K562 (cell line): ENCODE measurements around the gene CSNK1D. TPM values are rescaled to one million over a fixed set of nuclear protein-coding genes. Genes with fewer than 3 reads are reported as not detected.

Experiments used
- ATAC-seq: fragments of 200-7000 bp; cut with Tn5 transposase; 3 replicates; pipeline ENCODE4 v1.9.1; 2020; ENCODE audit warnings: moderate library complexity
- BruUV-seq: library from RNA; stranded (reverse); fragments of 400-500 nt; replicated peaks from 2 replicates; lab custom pipeline; 2021; lab: Mats Ljungman, UMichigan
- CTCF ChIA-PET: fragments of 300-600 bp; formaldehyde crosslinking; extraction: SDS; loops from one replicate; lab custom pipeline; 2021; ENCODE audit warnings: low intra/inter-chr PET ratio; lab: Yijun Ruan, JAX
- POLR2A ChIA-PET: fragments of 300-600, 350-650 bp; sonication (Branson Sonifier 250); formaldehyde crosslinking; extraction: SDS; loops from one replicate; lab custom pipeline; 2021; ENCODE audit warnings: antibody characterized with exemption, inconsistent platforms; lab: Yijun Ruan, JAX
- DNase-seq, 4 experiments: peaks; one replicate each; pipeline versions ENCODE4 v3.0.0 to v3.0.0-alpha.2; 2011 to 2018; ENCODE audit warnings: low spot score in 3 of 4, mixed read lengths in 3 of 4; ENCODE audit errors: extremely low read depth in 1 of 4
- FAIRE-seq: peaks from 2 replicates; lab custom pipeline; 2011; peaks lifted over from hg19 to GRCh38; lab: Jason Lieb, UNC
- H2AFZ ChIP-seq: 2 replicates; pipeline ENCODE4 v1.6.0; 2011; ENCODE audit warnings: low read depth, low read length, control low read depth, inconsistent platforms
- H3K27ac ChIP-seq: fragments of 200-600 bp; 3 replicates; pipeline ENCODE4 v1.8.0; 2011; ENCODE audit warnings: low read depth, mild to moderate bottlenecking, control low read depth, inconsistent platforms, low read length, moderate library complexity, mixed read lengths; ENCODE audit errors: extremely low read depth
- H3K27me3 ChIP-seq, 2 experiments: fragments of 300-600 bp in 1 of 2; 2 replicates in 1 of 2; 3 replicates in 1 of 2; pipeline versions ENCODE4 v1.6.0 to v1.8.0; 2011; ENCODE audit warnings: inconsistent platforms in 2 of 2, low read length in 2 of 2, mild to moderate bottlenecking in 1 of 2, mixed read lengths in 1 of 2, moderate library complexity in 1 of 2; ENCODE audit not compliant: control insufficient read depth in 2 of 2, insufficient read depth in 2 of 2
- H3K36me3 ChIP-seq: fragments of 300-600 bp; 3 replicates; pipeline ENCODE4 v1.8.0; 2011; ENCODE audit warnings: mild to moderate bottlenecking, low read length, inconsistent platforms; ENCODE audit not compliant: control insufficient read depth, insufficient read depth
- H3K4me1 ChIP-seq, 2 experiments: fragments of 200-600 bp in 1 of 2; replicated peaks in 1 of 2; 2 replicates in 1 of 2; 3 replicates in 1 of 2; pipeline versions ENCODE4 v1.5.1 to v1.8.0; 2011; ENCODE audit warnings: inconsistent platforms in 2 of 2, low read length in 2 of 2, mild to moderate bottlenecking in 1 of 2, mixed read lengths in 1 of 2, moderate library complexity in 1 of 2; ENCODE audit not compliant: control insufficient read depth in 2 of 2, insufficient read depth in 2 of 2
- H3K4me2 ChIP-seq: 2 replicates; pipeline ENCODE4 v1.6.1; 2011; ENCODE audit warnings: low read length, control low read depth, inconsistent platforms, mixed read lengths; ENCODE audit not compliant: insufficient read depth
- H3K4me3 ChIP-seq: fragments of 200-600 bp; sonication (generic), shearing (Covaris generic); 2 replicates; pipeline ENCODE4 v1.5.1; 2016; ENCODE audit warnings: control low read depth, inconsistent platforms
- H3K79me2 ChIP-seq: fragments of 200-600 bp; 3 replicates; pipeline ENCODE4 v1.8.0; 2011; ENCODE audit warnings: low read length, inconsistent platforms; ENCODE audit not compliant: control insufficient read depth, insufficient read depth
- H3K9ac ChIP-seq, 2 experiments: 2 replicates each; pipeline versions ENCODE4 v1.6.0 to v1.6.1; 2011; ENCODE audit warnings: low read depth in 2 of 2, low read length in 2 of 2, control low read depth in 1 of 2, inconsistent platforms in 1 of 2, mild to moderate bottlenecking in 1 of 2, mixed read lengths in 1 of 2; ENCODE audit not compliant: insufficient read depth in 1 of 2
- H3K9me1 ChIP-seq: one replicate; pipeline ENCODE4 v1.6.0; 2011; ENCODE audit warnings: inconsistent platforms, mild to moderate bottlenecking, low read length, moderate library complexity; ENCODE audit not compliant: control insufficient read depth, insufficient read depth
- H3K9me3 ChIP-seq: replicated peaks from 2 replicates; pipeline ENCODE4 v1.5.1; 2011; ENCODE audit warnings: low read depth, low read length, inconsistent platforms; ENCODE audit not compliant: control insufficient read depth, insufficient read depth
- H4K20me1 ChIP-seq: replicated peaks from 2 replicates; pipeline ENCODE4 v1.6.1; 2011; ENCODE audit warnings: low read length, inconsistent platforms, mixed read lengths; ENCODE audit not compliant: control insufficient read depth, insufficient read depth
- ARNT ChIP-seq, 2 experiments: fragments of 450-650 bp; IDR thresholded peaks; 2 replicates each; pipeline ENCODE4 v1.6.1; 2016; ENCODE audit warnings: mild to moderate bottlenecking in 1 of 2
- CAMTA2 ChIP-seq: fragments of 250-450 bp; sonication (Bioruptor Pico); conservative IDR thresholded peaks from 2 replicates; pipeline ENCODE4 v1.5.1; 2022
- CEBPB ChIP-seq: fragments of 450-650 bp; IDR thresholded peaks from 2 replicates; pipeline ENCODE4 v1.6.1; 2016; ENCODE audit warnings: missing genetic modification characterization, missing compliant biosample characterization
- ELF1 ChIP-seq: fragments of 200-800 bp; sonication (Bioruptor generic); IDR thresholded peaks from 2 replicates; pipeline ENCODE4 v1.6.1; 2016; ENCODE audit warnings: missing genetic modification characterization, missing compliant biosample characterization
- FUS ChIP-seq: fragments of 200-400 bp; formaldehyde crosslinking; optimal IDR thresholded peaks from 2 replicates; pipeline ENCODE3; 2017; ENCODE audit warnings: low read depth, low read length
- MBD2 ChIP-seq: sonication (generic); IDR thresholded peaks from 2 replicates; pipeline ENCODE4 v1.6.1; 2016; ENCODE audit warnings: low read depth, borderline replicate concordance
- MEIS2 ChIP-seq: fragments of 450-650 bp; IDR thresholded peaks from 2 replicates; pipeline ENCODE4 v1.6.1; 2014; ENCODE audit warnings: mild to moderate bottlenecking; ENCODE audit not compliant: partially characterized antibody
- RBBP5 ChIP-seq: fragments of 200-600 bp; sonication (generic); IDR thresholded peaks from 2 replicates; pipeline ENCODE4 v1.6.1; 2012; ENCODE audit warnings: borderline replicate concordance, mild to moderate bottlenecking, low read length, control low read depth, inconsistent platforms; ENCODE audit not compliant: insufficient read depth, poor library complexity, severe bottlenecking
- TCF7 ChIP-seq: sonication (generic); IDR thresholded peaks from 2 replicates; pipeline ENCODE4 v1.6.1; 2016; ENCODE audit warnings: antibody characterized with exemption, borderline replicate concordance
- TCFL5 ChIP-seq: fragments of 250-450 bp; sonication (Bioruptor Pico); conservative IDR thresholded peaks from 2 replicates; pipeline ENCODE4 v1.6.1; 2021; ENCODE audit warnings: mild to moderate bottlenecking, moderate library complexity, matching md5 sums
- THAP12 ChIP-seq: fragments of 250-450 bp; sonication (Bioruptor Pico); IDR thresholded peaks from 2 replicates; pipeline ENCODE4 v1.9.0; 2021; ENCODE audit warnings: mild to moderate bottlenecking, inconsistent platforms
- USF2 ChIP-seq: sonication (generic); formaldehyde crosslinking; IDR thresholded peaks from 2 replicates; pipeline ENCODE4 v1.5.0; 2020; ENCODE audit warnings: missing genetic modification reagents
- ZBTB17 ChIP-seq: fragments of 450-650 bp; formaldehyde crosslinking; IDR thresholded peaks from 2 replicates; pipeline ENCODE4 v1.4.0; 2020; ENCODE audit warnings: mild to moderate bottlenecking
- ZFX ChIP-seq: sonication (generic); formaldehyde crosslinking; IDR thresholded peaks from 2 replicates; pipeline ENCODE4 v1.8.0; 2022; ENCODE audit warnings: mild to moderate bottlenecking, missing genetic modification reagents, moderate library complexity
- ZNF133 ChIP-seq: fragments of 250-450 bp; sonication (Bioruptor Pico); IDR thresholded peaks from 2 replicates; pipeline ENCODE4 v1.4.0; 2020; ENCODE audit warnings: mild to moderate bottlenecking
- ZNF23 ChIP-seq: fragments of 250-450 bp; sonication (Bioruptor Pico); IDR thresholded peaks from 2 replicates; pipeline ENCODE4 v1.4.0; 2020; ENCODE audit warnings: mild to moderate bottlenecking
- ZNF274 ChIP-seq: IDR thresholded peaks from 2 replicates; pipeline ENCODE4 v1.6.1; 2011; ENCODE audit warnings: low read depth, mild to moderate bottlenecking, low read length, moderate library complexity, borderline replicate concordance
- WGBS: fragments of 100-300 bp; shearing (Covaris generic); methylation state at CpG from one replicate; pipeline ENCODE4 v1.1.6; 2016; ENCODE audit warnings: low coverage, mixed read lengths; ENCODE audit not compliant: insufficient coverage; ENCODE audit errors: missing lambda C conversion rate; 5-methylcytosine and 5-hydroxymethylcytosine counted together
- in situ Hi-C: fragments of 300-500 bp; cut with MboI; formaldehyde crosslinking; loops from 4 replicates; pipeline ENCODE4 v1.15.0; 2018; ENCODE audit warnings: inconsistent platforms, mixed read lengths
- intact Hi-C: fragments of 100-400 bp; cut with micrococcal nuclease; formaldehyde crosslinking; loops from 2 replicates; pipeline ENCODE4 v1.14.2; 2022
- polyA plus RNA-seq, 8 experiments: library from polyadenylated mRNA; depleted of rRNA in 4 of 8; stranded (reverse) in 5 of 8; unstranded in 3 of 8; fragments of >200 nt; fragmentation: Nextera tagmentation in 2 of 8; fragmentation: Illumina TruSeq in 1 of 8; extraction: Ambion mirVana in 2 of 8; extraction: Trizol in 1 of 8; gene quantifications; 2 replicates each; pipeline versions ENCODE4 v1.2.1 to v1.2.3, GENCODE V29; 2011 to 2014; ENCODE audit warnings: inconsistent platforms in 1 of 8, missing spikeins in 1 of 8
- total RNA-seq, 7 experiments: library from RNA; depleted of rRNA in 6 of 7; stranded (reverse); fragments of >200 nt in 6 of 7; fragmentation: Illumina TruSeq in 2 of 7; extraction: Trizol in 2 of 7; gene quantifications; 2 replicates each; pipeline versions ENCODE4 v1.2.1 to v1.2.3, GENCODE V29; 2011 to 2021; ENCODE audit warnings: low replicate concordance in 1 of 7
- TF ChIP-seq, protein P1 (sequence below), 2 experiments: fragments of 450-650 bp; conservative IDR thresholded peaks; 2 replicates each; pipeline ENCODE4 v1.6.1; 2017; ENCODE audit warnings: mild to moderate bottlenecking in 2 of 2, moderate library complexity in 2 of 2

The CSNK1D gene
- total and polyA plus RNA-seq, 9 of the 15 experiments (the other 6 are each of a cell fraction or from before 2014, with no cell fraction given): 6.5 to 133 (median 41.3) TPM

DNA sequence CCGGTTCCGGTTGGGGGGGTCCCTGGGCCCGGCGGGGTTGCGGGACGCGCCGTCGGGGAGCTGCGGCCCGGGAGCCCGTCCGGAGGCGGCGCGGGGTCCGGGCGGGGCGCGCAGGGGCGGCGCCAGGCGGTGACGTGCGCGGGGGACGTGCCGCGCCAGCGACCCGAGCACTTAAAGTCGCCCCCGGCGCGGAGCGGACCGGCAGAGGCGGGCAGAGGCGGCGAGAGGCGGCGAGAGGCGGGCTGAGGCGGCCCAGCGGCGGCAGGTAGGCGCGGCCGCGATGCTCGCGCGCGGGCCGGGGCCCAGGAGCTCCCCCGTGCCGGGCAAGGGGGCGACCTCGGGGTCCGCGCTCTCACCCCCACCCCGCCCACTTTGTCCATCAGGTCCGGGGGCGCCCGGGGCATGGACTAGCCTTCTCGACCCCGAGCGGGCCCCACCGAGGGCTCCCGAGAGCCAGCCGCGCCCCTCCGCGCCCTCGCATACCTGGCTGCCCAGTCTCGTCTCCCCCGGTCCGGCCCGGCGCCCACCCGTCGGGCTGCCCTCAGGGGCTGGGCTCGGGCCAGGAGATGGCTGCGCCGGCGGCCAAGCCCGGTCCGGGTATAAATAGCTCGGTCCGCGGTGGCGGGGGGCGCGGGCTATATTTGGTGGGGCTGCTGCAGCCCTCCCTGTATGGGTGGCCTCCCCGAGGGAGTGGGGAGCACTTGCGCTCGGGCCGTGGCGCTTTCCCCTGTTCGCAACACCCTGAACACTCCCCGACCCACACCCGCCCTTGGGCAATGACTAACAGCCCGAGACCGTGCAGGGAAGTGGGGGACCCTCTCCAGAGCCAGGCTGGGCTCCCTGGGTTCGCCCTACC, 44.4 kb downstream of the CSNK1D start, which contains the start of gene SLC16A3:
Gene SLC16A3, plus strand, starts transcription at position 201 of the 856 bp plus-strand sequence. CDS start 6,967 bp downstream, outside the sequence.
- 92% methylated on average over 17 of the region's 105 CpGs for WGBS
- in situ Hi-C loops: no loop called here
- TF ChIP-seq TCFL5 (CRISPR knock-in tag): no peak
- TF ChIP-seq ELF1: no peak
- TF ChIP-seq FUS: no peak
- TF ChIP-seq, protein P1, sequence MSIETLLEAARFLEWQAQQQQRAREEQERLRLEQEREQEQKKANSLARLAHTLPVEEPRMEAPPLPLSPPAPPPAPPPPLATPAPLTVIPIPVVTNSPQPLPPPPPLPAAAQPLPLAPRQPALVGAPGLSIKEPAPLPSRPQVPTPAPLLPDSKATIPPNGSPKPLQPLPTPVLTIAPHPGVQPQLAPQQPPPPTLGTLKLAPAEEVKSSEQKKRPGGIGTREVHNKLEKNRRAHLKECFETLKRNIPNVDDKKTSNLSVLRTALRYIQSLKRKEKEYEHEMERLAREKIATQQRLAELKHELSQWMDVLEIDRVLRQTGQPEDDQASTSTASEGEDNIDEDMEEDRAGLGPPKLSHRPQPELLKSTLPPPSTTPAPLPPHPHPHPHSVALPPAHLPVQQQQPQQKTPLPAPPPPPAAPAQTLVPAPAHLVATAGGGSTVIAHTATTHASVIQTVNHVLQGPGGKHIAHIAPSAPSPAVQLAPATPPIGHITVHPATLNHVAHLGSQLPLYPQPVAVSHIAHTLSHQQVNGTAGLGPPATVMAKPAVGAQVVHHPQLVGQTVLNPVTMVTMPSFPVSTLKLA (conservative IDR thresholded peaks at IDR 0.05): no peak
- TF ChIP-seq ZBTB17: no peak
- TF ChIP-seq USF2 (CRISPR knock-in tag): no peak
- no peak for TF ChIP-seq TCF7
- no peak for TF ChIP-seq ZNF133 (CRISPR knock-in tag)
- no peak for TF ChIP-seq MBD2
- no peak for TF ChIP-seq ZNF274
- TF ChIP-seq ARNT (IDR thresholded peaks at IDR 0.05): no peak
- no peak for TF ChIP-seq THAP12 (CRISPR knock-in tag)
- TF ChIP-seq CAMTA2 (CRISPR knock-in tag): no peak
- no peak for TF ChIP-seq ZNF23 (CRISPR knock-in tag)
- no peak for TF ChIP-seq MEIS2
- TF ChIP-seq ZFX (CRISPR knock-in tag): no peak
- TF ChIP-seq CEBPB (tag): no peak
- TF ChIP-seq RBBP5: no peak

More for the DNA sequence above, 44.4 kb downstream of the CSNK1D start, which contains the start of gene SLC16A3:
- ChIA-PET CTCF (no interaction called here), POLR2A (interaction anchor here (0.5 to 1.0 kb wide), 6 partner anchors 8 to 370 kb away, joined by 3 to 4 read pairs (median 3); no protein-coding TSS in a partner anchor)
- ATAC-seq: no peak
- H3K4me1 ChIP-seq: peaks cover 17 to 86% of the 10 kb centered on the region in 2 experiments
- H2AFZ ChIP-seq: no peak within 1 kb of the TSS
- H4K20me1 ChIP-seq: no peaks in the 10 kb centered on the region
- DNase-seq: no peak
- BruUV-seq: no TSS peak
- peak within 1 kb of the TSS; percentile 70 for H3K27ac ChIP-seq
- intact Hi-C loops: no loop called here
- no peak within 1 kb of the TSS for H3K4me2 ChIP-seq
- no peaks in the 10 kb centered on the region for H3K27me3 ChIP-seq
- H3K9me3 ChIP-seq: no peaks in the 10 kb centered on the region
- H3K9me1 ChIP-seq: no peaks in the 10 kb centered on the region
- no peak within 1 kb of the TSS for H3K4me3 ChIP-seq
- H3K79me2 ChIP-seq: no peaks in the 10 kb centered on the region; the same call in 2 of the 3 replicates
- FAIRE-seq: no peak
- H3K36me3 ChIP-seq: no peaks in the 10 kb centered on the region
- peak within 1 kb of the TSS; percentile 61 to 85; a peak in 3 of 4 replicates for H3K9ac ChIP-seq
